Suprapubic skin (tissue), 4 donors: ENCODE results near the gene MRPL23. TPM values are rescaled to one million over a fixed set of nuclear protein-coding genes. Genes with fewer than 3 reads are reported as not detected.

ENCODE experiments used
- DNase-seq, 2 donors: peaks; one replicate each; pipeline ENCODE4 v3.0.0-alpha.2; 2019; ENCODE audit warnings: low spot score in 2 of 2
- H3K27ac ChIP-seq: fragments of 200-600 bp; sonication (generic); one replicate; pipeline ENCODE4 v1.5.1; 2019
- H3K27me3 ChIP-seq: fragments of 200-600 bp; sonication (generic); one replicate; pipeline ENCODE4 v1.5.1; 2019
- H3K36me3 ChIP-seq: fragments of 200-600 bp; sonication (generic); one replicate; pipeline ENCODE4 v1.5.1; 2019
- H3K4me1 ChIP-seq: fragments of 200-600 bp; sonication (generic); one replicate; pipeline ENCODE4 v1.5.1; 2019
- H3K4me3 ChIP-seq: fragments of 200-600 bp; sonication (generic); one replicate; pipeline ENCODE4 v1.5.1; 2019; ENCODE audit warnings: mild to moderate bottlenecking
- H3K9me3 ChIP-seq: fragments of 200-600 bp; sonication (generic); one replicate; pipeline ENCODE4 v1.5.1; 2019
- EP300 ChIP-seq: sonication (generic); formaldehyde crosslinking; IDR thresholded peaks from one replicate; pipeline ENCODE4 v1.6.1; 2017; ENCODE audit warnings: antibody characterized with exemption
- POLR2A ChIP-seq, 2 donors: fragments of 450-650 bp; IDR thresholded peaks; one replicate each; pipeline ENCODE4 v1.6.1; 2017; ENCODE audit warnings: antibody characterized with exemption in 2 of 2, mild to moderate bottlenecking in 2 of 2, moderate library complexity in 2 of 2
- POLR2AphosphoS5 ChIP-seq, 3 donors: sonication (generic); formaldehyde crosslinking; IDR thresholded peaks; one replicate each; pipeline ENCODE4 v1.6.1; 2017; ENCODE audit warnings: antibody characterized with exemption in 3 of 3
- WGBS: methylation state at CpG from one replicate; pipeline ENCODE4 v1.1.5; 2018; 5-methylcytosine and 5-hydroxymethylcytosine counted together
- total RNA-seq, 4 donors: library from RNA; depleted of rRNA; stranded (reverse); fragments of >200 nt; gene quantifications; one replicate each; pipeline ENCODE4 v1.1.0, GENCODE V29; 2016
- TF ChIP-seq, protein P1 (sequence below), 2 donors: fragments of 200-600 bp in 1 of 2; fragments of 450-650 bp in 1 of 2; sonication (generic) in 1 of 2; IDR thresholded peaks; one replicate each; pipeline ENCODE4 v1.5.1; 2016 to 2019; ENCODE audit warnings: antibody characterized with exemption in 2 of 2, mild to moderate bottlenecking in 1 of 2, moderate library complexity in 1 of 2

Gene MRPL23
- total RNA-seq, 4 donors from 2014 or later: 76.9 to 115 (median 103) TPM

DNA sequence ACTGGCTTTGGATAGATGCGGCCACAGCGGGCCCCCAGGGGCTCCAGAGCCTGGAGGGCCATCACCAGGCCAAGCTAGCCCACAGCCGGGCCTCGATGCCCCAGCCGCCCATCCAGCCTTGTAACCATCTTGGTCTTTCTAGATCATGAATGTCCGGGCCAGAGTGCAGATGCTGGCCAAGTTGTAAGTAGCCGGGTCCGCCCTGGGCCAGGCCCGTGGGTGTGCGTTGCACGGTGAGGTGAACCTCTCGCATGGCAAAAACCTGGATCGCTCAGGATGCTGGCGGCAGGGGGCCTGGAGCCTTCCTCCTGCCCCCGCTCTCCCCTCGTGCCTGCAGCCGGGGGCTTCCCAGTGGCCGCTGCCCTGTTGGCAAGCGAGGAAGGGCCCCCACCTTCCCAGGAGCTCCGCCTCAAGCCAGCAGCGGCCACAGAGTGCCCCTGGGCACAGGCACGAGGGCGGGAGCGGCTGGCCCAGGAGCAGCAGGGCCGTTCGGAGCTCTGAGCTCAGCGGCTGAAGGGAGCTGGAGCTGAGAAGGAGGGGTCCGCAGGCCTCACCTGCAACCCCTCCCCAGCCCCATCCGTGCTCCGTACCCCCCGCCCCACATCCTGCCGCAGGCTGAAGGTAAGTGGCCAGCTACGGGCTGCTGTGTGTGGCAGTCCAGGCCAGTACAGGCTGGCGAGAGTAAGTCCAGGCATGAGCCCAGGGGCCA lies 10.9 kb upstream of the MRPL23 start:
- Histone ChIP-seq H3K36me3 (no peaks in the 10 kb centered on the region), H3K4me3 (no peak overlapping the region), H3K4me1 (peaks cover 8% of the 10 kb centered on the region), H3K9me3 (no peaks in the 10 kb centered on the region), H3K27me3 (peaks cover 6% of the 10 kb centered on the region), H3K27ac (no peak overlapping the region)
- DNase-seq: no peak
- WGBS: 96% methylated on average over 5 of the region's 34 CpGs
- TF ChIP-seq, protein P1, sequence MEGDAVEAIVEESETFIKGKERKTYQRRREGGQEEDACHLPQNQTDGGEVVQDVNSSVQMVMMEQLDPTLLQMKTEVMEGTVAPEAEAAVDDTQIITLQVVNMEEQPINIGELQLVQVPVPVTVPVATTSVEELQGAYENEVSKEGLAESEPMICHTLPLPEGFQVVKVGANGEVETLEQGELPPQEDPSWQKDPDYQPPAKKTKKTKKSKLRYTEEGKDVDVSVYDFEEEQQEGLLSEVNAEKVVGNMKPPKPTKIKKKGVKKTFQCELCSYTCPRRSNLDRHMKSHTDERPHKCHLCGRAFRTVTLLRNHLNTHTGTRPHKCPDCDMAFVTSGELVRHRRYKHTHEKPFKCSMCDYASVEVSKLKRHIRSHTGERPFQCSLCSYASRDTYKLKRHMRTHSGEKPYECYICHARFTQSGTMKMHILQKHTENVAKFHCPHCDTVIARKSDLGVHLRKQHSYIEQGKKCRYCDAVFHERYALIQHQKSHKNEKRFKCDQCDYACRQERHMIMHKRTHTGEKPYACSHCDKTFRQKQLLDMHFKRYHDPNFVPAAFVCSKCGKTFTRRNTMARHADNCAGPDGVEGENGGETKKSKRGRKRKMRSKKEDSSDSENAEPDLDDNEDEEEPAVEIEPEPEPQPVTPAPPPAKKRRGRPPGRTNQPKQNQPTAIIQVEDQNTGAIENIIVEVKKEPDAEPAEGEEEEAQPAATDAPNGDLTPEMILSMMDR (IDR thresholded peaks at IDR 0.05): no peak

DNA sequence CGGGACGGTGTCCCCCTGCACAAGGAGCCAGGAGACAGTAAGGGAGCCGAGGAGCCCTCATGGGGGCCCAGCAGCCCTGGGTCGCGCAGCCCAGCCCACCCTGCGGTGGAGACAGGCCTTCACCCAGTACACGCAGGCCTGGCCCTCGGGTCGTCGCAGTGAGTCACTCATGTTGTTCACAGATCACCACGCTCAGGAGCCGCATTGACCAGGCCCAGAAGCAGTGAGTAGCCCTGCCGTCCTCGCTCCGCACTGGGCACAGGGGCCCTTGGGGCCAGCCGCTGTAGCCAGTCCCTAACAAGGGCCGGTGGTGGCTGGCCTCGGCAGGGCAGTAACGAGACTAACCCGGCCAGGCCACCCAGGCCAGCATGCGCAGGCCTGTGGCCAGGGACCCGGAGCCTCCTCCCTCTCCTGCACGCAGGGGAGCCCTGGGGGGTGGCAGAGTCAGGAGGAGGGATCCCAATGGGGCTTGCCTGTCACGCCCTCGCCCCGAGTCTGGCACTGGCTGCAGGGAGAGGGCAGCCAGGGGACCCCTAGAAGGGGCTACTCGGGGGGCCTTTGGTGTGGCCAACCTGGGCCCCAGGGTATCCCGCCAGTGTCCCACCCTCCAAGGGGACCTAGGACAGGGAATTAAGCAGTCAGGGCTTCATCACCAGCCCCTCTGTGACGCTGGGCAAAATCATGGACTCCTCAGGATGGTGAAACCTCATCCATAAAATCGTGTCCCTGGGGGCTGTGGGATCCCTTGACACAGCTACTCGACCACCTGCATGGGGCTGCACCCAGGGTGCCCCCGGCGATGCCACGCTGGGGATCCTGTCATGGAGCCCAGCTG lies 10.1 kb upstream of the MRPL23 start:
- H3K9me3 ChIP-seq: no peaks in the 10 kb centered on the region
- no peak overlapping the region for H3K4me3 ChIP-seq
- 88% methylated on average over 22 of the region's 34 CpGs for WGBS
- H3K36me3 ChIP-seq: no peaks in the 10 kb centered on the region
- DNase-seq: peak in 1 of 2 donors; percentile 58
- H3K4me1 ChIP-seq: peaks cover 9% of the 10 kb centered on the region
- TF ChIP-seq EP300: no peak
- TF ChIP-seq POLR2AphosphoS5 (IDR thresholded peaks at IDR 0.05): no peak
- TF ChIP-seq, protein P1 (IDR thresholded peaks at IDR 0.05): no peak
- no peak overlapping the region for H3K27ac ChIP-seq
- peaks cover 6% of the 10 kb centered on the region for H3K27me3 ChIP-seq

GRCh38 chr11:1937616-1938342 lies 9.4 kb upstream of the MRPL23 start:
- WGBS: 86% methylated on average over 12 of the region's 35 CpGs
- no peak overlapping the region for H3K27ac ChIP-seq

GRCh38 chr11:1938343-1939005 lies 8.7 kb upstream of the MRPL23 start:
- peak in 1 of 2 donors; percentile 60 for DNase-seq
- H3K27ac ChIP-seq: no peak overlapping the region
- 73% methylated on average over 20 of the region's 27 CpGs for WGBS

More at GRCh38 chr11:1937616-1938342, 9.4 kb upstream of the MRPL23 start:
- H3K36me3 ChIP-seq: no peaks in the 10 kb centered on the region
- no peaks in the 10 kb centered on the region for H3K9me3 ChIP-seq
- no peak overlapping the region for H3K4me3 ChIP-seq
- peak in 1 of 2 donors; percentile 57 for DNase-seq
- H3K4me1 ChIP-seq: peaks cover 15% of the 10 kb centered on the region
- TF ChIP-seq POLR2A (IDR thresholded peaks at IDR 0.05) (no peak), POLR2AphosphoS5 (IDR thresholded peaks at IDR 0.05) (no peak), EP300 (no peak)
- TF ChIP-seq, protein P1 (IDR thresholded peaks at IDR 0.05): no peak
- H3K27me3 ChIP-seq: peaks cover 6% of the 10 kb centered on the region

More at GRCh38 chr11:1938343-1939005, 8.7 kb upstream of the MRPL23 start:
- Histone ChIP-seq H3K27me3 (peaks cover 6% of the 10 kb centered on the region), H3K9me3 (no peaks in the 10 kb centered on the region), H3K4me3 (no peak overlapping the region), H3K36me3 (no peaks in the 10 kb centered on the region), H3K4me1 (peaks cover 18% of the 10 kb centered on the region)
- TF ChIP-seq, protein P1 (IDR thresholded peaks at IDR 0.05): no peak
- TF ChIP-seq POLR2AphosphoS5 (IDR thresholded peaks at IDR 0.05): no peak
- no peak for TF ChIP-seq EP300
- TF ChIP-seq POLR2A (IDR thresholded peaks at IDR 0.05): no peak
